GM12874 (cell line): ENCODE results near the gene STAC3.

ENCODE experiments used
- TF ChIP-seq, protein P1 (sequence below): IDR thresholded peaks from 2 replicates; pipeline ENCODE4 v1.5.1; 2011; ENCODE audit warnings: low read depth, mild to moderate bottlenecking, control low read depth, low read length, moderate library complexity; ENCODE audit not compliant: insufficient read depth

The STAC3 gene

DNA sequence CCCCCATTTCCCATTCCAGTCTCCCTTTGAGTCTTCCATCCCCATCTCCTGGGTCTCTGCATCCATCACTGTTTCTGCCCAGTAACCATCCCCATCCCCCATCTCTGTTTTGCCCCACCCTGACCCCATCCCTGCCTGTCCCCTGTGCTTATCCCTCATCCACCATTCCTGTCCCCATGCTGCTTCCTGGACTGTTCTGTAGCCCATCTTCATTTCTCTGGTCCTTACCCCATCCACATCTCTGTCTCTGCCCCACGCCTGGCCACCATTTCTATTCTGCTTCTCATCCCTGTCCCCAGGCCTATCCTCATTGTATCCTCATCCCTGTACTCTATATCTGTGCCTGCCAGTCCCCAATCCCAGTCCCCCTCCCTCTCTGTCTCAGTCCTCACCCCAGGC, 30.2 kb downstream of the STAC3 start:
- TF ChIP-seq, protein P1, sequence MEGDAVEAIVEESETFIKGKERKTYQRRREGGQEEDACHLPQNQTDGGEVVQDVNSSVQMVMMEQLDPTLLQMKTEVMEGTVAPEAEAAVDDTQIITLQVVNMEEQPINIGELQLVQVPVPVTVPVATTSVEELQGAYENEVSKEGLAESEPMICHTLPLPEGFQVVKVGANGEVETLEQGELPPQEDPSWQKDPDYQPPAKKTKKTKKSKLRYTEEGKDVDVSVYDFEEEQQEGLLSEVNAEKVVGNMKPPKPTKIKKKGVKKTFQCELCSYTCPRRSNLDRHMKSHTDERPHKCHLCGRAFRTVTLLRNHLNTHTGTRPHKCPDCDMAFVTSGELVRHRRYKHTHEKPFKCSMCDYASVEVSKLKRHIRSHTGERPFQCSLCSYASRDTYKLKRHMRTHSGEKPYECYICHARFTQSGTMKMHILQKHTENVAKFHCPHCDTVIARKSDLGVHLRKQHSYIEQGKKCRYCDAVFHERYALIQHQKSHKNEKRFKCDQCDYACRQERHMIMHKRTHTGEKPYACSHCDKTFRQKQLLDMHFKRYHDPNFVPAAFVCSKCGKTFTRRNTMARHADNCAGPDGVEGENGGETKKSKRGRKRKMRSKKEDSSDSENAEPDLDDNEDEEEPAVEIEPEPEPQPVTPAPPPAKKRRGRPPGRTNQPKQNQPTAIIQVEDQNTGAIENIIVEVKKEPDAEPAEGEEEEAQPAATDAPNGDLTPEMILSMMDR: no peak

DNA sequence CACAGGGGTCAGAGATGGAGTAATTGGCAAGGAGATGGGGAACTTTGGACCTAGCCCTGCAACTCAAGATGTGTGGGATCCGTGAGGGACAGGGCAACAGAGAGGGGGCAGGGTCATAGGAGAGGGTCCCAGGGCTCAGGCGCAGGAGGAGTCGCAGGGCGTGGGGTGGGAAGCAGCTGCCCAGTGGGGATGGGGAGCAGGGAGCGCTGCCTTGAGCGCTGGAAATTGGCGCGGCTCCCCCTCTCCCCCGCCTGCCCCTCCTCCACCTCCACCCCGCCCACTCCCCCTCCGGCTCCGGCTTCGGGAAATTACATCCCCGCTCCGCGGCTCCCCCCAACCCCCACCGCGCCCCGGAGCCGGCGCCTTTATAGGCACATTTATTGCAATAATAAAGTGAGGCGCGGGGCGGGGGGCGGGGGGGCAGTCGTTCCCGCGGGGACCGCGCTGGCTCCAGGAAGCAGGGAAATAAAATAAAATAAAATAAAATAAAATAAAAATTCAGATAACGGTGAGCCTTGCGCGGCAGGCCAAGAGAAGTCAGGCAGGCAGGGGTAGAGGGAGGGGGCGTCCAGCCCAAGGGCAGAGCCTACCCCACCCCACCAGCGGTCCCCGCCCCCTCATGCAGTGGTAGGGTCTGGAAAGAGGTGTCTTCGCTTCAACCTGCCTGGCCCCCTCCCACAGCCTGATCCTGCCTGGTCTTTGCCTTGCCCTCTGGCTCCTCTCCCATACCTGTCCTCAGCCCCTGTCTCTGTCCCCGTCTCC, 30.8 kb downstream of the STAC3 start:
- TF ChIP-seq, protein P1: no peak

DNA sequence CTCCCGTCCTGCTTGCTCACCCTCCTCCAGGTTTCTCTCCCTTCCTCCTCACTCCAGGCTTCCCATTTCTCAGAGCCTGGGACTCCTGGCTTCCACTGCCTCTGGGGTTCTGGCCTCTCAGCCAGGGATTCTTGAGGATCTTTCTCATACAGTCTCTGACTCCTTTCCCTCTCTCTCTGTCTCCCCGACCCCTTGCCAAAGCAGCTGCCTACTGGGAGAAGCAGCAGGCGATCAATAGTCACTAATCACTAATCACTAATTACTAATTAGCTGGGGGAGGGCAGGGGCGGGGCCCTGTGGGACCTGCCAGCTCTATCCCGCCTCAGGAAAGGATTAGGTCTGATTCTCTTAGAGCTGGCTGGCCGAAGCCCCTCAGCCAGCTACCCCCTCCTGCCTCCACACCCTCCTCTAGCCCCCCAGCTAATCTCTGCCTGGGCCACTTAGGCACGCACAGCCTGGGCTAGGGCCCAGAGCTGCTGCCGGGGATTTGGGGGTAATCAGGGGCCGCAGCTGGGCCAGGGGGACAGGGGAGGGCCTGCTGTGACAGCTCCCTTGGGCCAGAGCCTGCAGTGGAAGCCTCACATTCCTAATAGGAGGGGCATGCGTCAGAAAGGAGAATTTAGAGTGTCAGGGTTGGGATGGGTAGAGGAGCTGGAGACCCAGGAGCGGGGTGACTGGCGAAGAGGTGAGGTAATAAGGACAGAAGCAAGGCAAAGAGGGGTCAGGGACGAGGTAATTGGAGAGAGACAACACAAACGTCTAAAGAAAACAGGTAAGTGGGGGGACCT, 31.6 kb downstream of the STAC3 start:
- TF ChIP-seq, protein P1: no peak

DNA sequence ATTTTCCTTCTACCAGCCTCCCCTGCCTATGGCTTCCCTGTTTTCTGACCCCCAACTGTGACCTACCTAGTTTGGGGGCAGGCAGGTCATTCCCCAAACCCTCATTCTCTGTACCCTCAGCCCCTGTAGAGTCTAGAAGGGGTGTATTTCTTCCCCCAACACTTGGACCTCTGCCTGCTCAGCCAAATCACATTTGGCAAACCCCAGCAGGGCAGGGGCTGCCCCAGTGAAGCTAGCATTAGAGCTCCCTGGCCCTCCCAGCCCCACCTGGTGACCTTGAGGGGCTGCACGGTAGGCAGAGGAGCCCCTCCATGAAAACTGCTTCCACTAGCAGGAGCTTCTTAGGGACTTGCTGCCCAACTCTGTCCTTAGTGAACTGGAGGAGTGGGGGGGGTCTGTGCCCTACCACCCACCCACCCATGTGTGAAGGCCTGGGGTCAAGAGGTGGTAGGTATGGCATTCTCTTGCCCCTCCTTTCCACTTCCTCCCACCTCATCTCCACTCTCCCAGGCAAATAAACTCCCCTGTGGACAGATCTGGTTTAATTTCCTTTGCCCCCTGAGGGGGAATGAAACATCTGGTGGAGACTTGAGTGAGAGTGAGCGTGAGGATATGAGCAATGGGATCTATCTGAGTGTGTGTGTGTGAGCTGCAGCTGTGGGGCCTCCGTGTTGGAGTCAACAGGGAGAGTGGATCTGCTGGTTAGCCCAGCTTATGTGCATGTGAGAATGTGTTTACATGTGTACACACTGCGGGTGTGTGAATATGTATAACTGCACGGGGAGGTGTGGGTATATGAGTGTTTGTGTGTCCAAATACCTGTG, 32.7 kb downstream of the STAC3 start:
- TF ChIP-seq, protein P1: no peak

DNA sequence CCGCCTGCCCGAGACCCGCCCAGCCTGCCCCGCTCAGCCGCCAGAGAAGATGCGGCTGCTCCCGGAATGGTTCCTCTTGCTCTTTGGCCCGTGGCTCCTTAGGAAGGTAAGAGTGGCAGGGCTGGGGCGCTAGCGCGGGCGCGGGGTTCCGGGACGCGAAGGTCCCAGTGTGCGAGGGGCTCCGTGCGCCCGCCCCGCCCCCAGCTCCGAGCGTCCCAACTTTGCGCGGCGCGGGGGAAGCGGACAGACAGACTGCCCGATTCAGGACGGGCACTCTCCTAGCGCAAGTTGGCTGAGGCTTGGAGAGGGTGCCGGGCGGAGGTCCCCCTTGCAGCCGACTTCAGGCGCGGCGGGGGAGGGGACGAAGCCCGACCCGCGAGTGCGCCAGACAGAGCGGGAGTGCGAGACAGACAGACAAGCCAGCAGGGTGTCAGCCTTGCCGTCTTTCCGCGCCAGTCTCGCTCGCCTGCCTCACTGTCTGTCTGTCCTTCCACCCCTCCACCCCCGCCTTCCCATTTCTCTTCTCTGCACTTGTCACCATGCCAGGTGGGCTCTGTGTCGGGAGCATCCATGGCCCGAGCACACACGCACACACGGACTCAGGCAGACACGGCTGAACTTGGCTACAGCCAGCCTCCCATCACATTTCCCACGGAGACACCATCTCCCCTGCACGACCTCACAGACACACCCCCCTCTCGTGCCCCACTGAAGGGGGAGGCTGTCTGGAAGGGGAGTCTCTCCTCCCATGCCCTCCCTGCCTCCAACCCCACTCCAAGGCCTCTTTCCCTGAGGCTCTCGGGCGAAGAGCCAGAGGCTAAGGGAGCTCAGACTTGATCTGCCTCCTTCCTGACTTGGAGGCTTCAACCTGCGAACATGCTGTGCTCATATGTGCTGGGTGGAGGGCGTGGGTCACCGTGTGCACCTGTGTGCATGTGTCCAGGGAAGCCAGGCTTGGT, 33.8 kb downstream of the STAC3 start:
- TF ChIP-seq, protein P1: no peak

DNA sequence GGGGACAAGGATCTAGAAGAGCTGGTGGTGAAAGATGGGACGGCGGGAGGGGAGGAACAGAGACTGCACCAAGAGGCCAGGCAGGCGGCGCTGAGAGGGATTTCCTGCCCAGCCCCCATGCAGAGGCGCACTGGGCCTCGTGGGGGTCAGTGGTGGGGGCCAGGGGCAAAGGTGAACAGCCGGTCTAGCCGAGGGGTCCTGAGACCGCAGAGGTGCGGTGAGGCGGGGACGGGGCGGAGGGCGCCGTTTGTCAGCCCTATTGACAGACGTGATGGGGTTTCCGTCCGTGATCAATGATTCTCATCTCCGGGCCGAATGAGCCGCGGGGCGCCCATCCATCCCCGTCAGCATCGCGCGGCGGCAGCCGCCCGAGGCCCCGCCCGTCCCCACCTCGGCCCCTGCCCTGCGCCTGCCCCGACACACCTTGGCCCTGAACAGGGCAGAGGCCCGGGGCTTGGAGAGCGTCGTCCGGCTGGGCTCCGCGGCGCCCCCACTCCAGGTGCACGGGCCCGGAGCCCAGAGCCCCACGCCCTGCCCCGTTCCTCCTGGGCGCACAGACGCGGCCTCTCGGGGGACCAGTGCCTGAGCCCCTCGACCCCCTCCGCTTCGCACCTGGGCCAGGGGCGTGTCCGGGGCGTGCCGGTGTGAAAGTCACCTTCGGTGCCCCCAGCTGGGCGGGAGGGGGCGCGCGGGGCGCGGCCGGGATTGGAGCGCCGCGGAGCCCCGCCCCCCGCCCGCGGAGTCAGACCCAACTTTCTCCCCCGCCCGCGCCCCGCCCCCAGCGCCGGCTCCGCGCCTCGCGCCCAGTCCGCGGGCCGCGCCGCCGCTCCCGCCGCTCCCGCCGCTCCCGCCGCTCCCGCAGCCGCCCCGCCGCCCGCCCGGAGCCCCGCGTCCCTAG, 34.7 kb downstream of the STAC3 start, which contains the start of gene NXPH4:
Gene NXPH4, plus strand, starts transcription at position 781 of the 898 bp plus-strand sequence. CDS start 176 bp downstream, outside the sequence.
- TF ChIP-seq, protein P1: peak; percentile 8; the same call in 1 of the 2 replicates
